NCI-H526 treated with DMSO at 0.1 percent for 48 hours (cell line): Measurements from ENCODE around the gene TNFSF11.

Experiments
- DNase-seq: peaks from one replicate; lab custom pipeline; 2025; lab: John Stamatoyannopoulos, UW

TNFSF11 gene

DNA sequence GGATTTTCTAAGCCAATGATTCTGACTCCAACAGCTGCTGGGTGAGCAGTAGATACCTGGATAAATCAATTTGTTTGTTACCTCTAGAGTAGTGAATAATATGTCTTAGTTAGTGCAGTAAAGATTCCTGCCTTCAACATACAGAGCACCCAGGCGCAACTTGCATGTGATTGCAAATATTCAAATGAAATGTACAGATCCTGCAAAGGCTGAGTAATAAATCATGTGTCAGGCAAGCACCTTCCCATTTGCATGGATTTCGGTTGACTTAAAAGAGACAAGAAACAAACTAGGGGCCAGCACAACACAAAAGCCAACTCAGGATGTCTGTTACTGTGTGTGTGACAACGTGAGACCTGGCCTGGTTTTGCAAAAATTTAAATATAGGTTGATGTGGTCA lies 79.7 kb downstream of the TNFSF11 start:
- DNase-seq = peak; percentile 99

DNA sequence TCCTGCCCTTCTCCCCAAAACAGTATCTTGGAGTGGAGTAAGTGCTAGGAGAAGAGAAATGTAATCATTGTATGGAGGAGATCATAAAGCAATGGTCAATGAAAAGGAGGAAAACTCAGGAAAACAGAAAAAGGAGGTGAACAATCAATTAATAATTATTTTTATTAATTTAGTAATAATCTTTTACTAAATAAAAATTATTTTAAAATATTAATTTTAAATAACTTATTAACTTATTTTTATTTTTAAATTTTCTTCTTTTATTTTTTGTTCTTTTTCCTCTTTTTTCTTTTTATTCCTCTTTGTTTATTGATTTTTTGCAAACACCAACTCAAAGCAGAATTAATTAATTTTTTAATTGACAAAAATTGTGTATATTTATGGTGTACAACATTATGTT lies 80.3 kb downstream of the TNFSF11 start:
- DNase-seq = no peak

DNA sequence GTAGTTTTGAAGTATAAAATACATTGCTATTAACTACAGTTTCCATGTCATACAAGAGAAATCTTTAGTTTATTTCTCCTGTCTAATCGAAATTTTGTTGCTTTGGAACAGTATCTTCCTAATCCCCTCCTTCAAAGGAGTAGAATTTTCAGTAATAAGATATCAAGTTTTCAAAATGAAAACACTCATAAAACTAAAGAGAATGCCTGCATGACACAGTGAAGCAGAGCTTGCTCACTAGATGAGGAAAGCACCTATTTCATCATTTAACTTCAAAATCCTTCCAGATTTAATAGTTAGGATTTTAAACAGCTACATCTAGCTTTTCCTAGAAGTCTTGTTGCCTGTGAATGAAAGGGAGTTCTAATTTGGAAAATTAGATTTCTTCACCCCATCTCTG lies 80.8 kb downstream of the TNFSF11 start:
- no peak for DNase-seq

DNA sequence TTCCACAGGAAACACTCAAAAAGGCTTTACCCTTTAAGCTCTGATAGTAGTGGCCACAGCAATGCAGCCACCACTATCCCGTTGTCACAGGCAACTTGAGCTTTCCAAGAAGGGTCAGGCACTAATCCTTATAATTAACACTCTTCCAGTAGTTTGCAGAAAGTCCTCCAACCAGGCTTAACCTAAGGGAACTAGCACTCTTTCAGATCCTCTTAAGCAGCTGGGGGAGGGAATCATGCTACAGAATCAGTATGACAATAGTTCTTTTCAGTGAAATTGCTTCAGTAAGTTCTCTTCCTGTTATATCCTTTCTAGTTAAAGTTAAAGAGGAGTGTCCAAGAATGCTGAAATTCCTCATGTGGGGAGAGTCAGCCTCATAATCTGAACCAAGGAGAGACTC lies 82.2 kb downstream of the TNFSF11 start:
- DNase-seq = no peak

DNA sequence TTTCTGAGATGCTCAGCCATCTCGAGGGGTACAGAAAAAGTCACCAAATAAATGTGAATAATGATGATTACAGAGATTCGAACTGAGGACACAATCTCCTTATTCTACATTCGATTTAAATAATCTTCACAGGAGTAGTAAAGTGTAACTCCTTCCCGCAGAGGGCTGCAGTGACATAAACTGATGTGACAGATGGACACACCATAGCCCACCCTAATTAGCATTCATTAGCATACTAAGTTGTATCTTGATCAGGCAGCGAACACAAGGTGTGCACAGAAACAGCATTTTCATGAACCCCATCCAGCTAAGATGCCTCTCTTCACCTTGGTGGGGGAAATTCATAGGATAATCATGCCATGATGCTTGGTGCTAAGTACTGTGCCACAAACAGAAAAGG lies 83.0 kb downstream of the TNFSF11 start:
- no peak for DNase-seq
